SH-SY5Y (cell line): ENCODE data around the gene STAP2.

ENCODE experiments used
- GATA2 ChIP-seq: IDR thresholded peaks from 2 replicates; pipeline ENCODE4 v1.6.1; 2011; ENCODE audit warnings: mild to moderate bottlenecking, low read depth, low read length
- GATA3 ChIP-seq: IDR thresholded peaks from 2 replicates; pipeline ENCODE4 v1.6.1; 2011; ENCODE audit warnings: low read depth, mild to moderate bottlenecking, low read length, moderate library complexity

GRCh38 chr19:4354897-4355296, 16.3 kb upstream of the STAP2 start:
- TF ChIP-seq GATA3 (no peak), GATA2 (no peak)
